ENCODE measurements around the gene ZNF296. TPM values are rescaled to one million over a fixed set of nuclear protein-coding genes. Genes with fewer than 3 reads are reported as not detected.

The ZNF296 gene
- total and polyA plus RNA-seq, 2 experiments from 2014 or later = 1.6 to 3.4 TPM

DNA sequence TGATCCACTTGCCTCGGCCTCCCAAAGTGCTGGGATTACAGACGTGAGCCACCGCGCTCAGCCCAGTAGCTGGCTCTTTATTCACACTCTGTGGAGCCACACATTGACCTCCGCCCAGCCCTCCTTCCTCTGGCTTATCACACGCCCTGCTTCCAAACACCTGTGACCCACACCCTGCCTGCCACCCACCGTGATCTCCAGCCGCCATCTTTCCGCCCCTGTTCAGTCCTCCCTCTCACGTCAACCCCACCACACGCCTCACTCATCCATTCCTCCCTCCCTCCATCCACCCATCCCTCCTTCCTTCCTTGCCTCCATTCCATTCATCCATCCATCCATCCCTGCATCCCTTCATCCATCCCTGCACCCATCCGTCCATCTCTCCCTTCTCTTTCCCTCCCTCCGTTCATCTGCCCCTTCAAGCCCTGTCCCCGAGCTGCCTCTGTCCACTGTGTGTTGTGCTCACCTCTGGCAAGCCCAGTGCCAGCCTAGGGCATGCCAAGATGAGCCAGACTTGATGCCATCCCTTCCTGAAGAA is 17.6 kb downstream of the ZNF296 start:
- H3K27me3 ChIP-seq = no peaks in the 10 kb centered on the region
- TF ChIP-seq, protein P1, sequence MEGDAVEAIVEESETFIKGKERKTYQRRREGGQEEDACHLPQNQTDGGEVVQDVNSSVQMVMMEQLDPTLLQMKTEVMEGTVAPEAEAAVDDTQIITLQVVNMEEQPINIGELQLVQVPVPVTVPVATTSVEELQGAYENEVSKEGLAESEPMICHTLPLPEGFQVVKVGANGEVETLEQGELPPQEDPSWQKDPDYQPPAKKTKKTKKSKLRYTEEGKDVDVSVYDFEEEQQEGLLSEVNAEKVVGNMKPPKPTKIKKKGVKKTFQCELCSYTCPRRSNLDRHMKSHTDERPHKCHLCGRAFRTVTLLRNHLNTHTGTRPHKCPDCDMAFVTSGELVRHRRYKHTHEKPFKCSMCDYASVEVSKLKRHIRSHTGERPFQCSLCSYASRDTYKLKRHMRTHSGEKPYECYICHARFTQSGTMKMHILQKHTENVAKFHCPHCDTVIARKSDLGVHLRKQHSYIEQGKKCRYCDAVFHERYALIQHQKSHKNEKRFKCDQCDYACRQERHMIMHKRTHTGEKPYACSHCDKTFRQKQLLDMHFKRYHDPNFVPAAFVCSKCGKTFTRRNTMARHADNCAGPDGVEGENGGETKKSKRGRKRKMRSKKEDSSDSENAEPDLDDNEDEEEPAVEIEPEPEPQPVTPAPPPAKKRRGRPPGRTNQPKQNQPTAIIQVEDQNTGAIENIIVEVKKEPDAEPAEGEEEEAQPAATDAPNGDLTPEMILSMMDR (IDR thresholded peaks at IDR 0.05; ENCODE audit: low read depth, low read length) = no peak
- peaks cover 49% of the 10 kb centered on the region for H3K36me3 ChIP-seq

DNA sequence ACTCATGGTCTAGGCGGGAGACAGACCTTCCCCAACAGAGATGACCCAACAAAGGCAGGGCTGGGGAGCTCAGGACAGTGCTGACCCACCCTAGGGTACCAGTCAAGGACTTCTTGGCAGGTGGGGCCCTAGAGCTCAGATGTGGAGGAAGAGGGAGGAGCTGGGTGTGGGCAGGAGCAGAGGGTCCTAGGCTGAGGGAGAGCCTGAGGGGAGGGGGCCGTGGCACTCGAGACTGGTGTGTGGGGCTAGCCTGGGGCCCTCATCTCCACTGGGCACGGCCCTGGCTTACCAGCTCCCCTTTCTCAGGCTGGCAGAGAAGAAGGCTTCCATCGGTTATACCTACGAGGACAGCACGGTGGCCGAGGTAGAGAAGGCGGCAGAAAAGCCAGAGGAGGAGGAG is 18.8 kb downstream of the ZNF296 start:
- H3K27ac ChIP-seq = no peak overlapping the region
- no peaks in the 10 kb centered on the region for H3K4me1 ChIP-seq (ENCODE audit: low read depth)
- H3K27me3 ChIP-seq = no peaks in the 10 kb centered on the region
- TF ChIP-seq, protein P1 (IDR thresholded peaks at IDR 0.05; ENCODE audit: low read depth, low read length) = no peak
- DNase-seq (ENCODE audit: low read depth in 1 of 2, low spot score in 1 of 2) = no peak
- peaks cover 50% of the 10 kb centered on the region for H3K36me3 ChIP-seq
- no peaks in the 10 kb centered on the region for H3K9me3 ChIP-seq (ENCODE audit: low read depth)
- no peak overlapping the region for H3K4me3 ChIP-seq

More for the DNA sequence above, 17.6 kb downstream of the ZNF296 start:
- DNase-seq (ENCODE audit: low read depth in 1 of 2, low spot score in 1 of 2) = no peak
- H3K27ac ChIP-seq = no peak overlapping the region
- no peaks in the 10 kb centered on the region for H3K9me3 ChIP-seq (ENCODE audit: low read depth)
- H3K4me3 ChIP-seq = no peak overlapping the region
- H3K4me1 ChIP-seq (ENCODE audit: low read depth) = no peaks in the 10 kb centered on the region

DNA sequence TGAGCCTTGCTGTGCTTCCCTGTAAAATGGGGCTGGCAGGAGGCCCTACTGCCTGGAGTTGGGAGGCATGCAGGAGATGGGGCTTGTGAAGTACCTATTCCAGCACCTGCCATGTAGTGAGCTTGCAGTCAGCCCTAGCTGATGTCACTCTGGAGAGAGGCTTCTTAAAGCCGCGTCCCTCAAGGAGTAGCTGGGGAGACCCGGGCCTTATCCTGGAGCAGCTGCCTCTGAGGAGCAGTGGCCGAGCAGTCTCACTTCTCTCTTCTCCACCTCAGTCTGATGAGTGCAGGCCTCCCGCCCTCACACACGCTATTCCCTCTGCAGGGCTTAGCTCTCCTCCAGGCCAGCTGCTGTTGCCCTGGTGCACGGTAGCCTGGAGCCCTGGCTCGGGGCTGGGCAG is 19.4 kb downstream of the ZNF296 start:
- Histone ChIP-seq H3K27me3 (no peaks in the 10 kb centered on the region), H3K4me1 (ENCODE audit: low read depth) (no peaks in the 10 kb centered on the region), H3K4me3 (no peak overlapping the region), H3K27ac (no peak overlapping the region), H3K36me3 (peaks cover 47% of the 10 kb centered on the region), H3K9me3 (ENCODE audit: low read depth) (no peaks in the 10 kb centered on the region)
- TF ChIP-seq, protein P1 (IDR thresholded peaks at IDR 0.05; ENCODE audit: low read depth, low read length) = no peak
- no peak for DNase-seq (ENCODE audit: low read depth in 1 of 2, low spot score in 1 of 2)

DNA sequence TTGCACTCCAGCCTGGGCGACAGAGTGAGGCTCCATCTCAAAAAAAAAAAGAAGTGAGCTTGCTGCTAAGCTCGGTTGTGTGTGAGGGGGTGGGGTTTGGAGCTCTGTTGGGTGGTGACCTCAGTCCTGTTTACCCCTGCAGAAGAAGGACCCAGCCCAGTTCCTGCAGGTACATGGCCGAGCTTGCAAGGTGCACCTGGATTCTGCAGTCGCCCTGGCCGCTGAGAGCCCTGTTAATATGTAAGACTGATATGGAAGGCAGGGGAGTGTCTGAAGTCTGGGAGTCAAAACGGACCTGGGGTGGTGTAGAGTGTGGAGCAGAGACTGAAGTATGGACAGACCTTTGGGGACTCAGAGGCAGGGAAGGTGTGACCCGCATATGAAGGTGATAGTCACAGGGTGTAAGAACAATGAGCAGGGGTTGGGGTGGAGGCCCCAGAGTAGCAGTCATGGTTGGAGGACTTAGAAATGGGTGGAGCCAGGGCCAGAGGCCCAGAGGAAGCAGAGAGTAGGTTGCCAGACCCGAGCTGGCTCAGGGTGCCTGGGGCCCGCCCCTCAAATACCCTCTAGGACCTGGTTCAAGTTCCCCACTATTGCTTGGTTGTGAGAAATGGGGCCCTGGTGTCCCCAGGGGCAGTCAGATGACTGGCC is 24.2 kb downstream of the ZNF296 start:
- Histone ChIP-seq H3K27ac (no peak overlapping the region), H3K4me1 (ENCODE audit: low read depth) (no peaks in the 10 kb centered on the region), H3K36me3 (peaks cover 16% of the 10 kb centered on the region), H3K27me3 (no peaks in the 10 kb centered on the region), H3K9me3 (ENCODE audit: low read depth) (no peaks in the 10 kb centered on the region), H3K4me3 (no peak overlapping the region)
- no peak for DNase-seq (ENCODE audit: low read depth in 1 of 2, low spot score in 1 of 2)
- TF ChIP-seq, protein P1 (IDR thresholded peaks at IDR 0.05; ENCODE audit: low read depth, low read length) = no peak

DNA sequence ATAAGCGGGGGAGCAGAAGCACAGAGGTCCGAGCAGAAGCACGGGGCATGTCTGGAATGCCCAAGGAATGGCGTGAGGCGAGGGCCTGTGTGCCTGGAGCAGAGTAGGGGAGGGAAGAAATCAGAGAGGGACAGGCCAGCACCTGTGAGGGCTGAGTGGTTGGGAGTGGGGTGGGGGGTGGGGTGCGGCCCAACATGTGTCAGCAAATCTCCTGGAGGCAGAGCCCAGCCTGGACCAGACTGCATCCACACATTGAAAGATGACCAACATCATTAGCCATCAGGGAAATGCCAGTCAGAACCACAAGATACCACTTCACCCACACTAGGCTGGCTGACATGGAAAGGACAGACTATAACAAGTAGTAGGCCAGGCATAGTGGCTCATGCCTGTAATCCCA is 26.2 kb downstream of the ZNF296 start:
- no peaks in the 10 kb centered on the region for H3K9me3 ChIP-seq (ENCODE audit: low read depth)
- H3K4me1 ChIP-seq (ENCODE audit: low read depth) = no peaks in the 10 kb centered on the region
- peak overlapping the region; percentile 65 for H3K27ac ChIP-seq
- H3K4me3 ChIP-seq = no peak overlapping the region
- no peak for DNase-seq (ENCODE audit: low read depth in 1 of 2, low spot score in 1 of 2)
- H3K36me3 ChIP-seq = peaks cover 15% of the 10 kb centered on the region
- H3K27me3 ChIP-seq = no peaks in the 10 kb centered on the region
- TF ChIP-seq, protein P1 (IDR thresholded peaks at IDR 0.05; ENCODE audit: low read depth, low read length) = no peak
